Right renal pelvis (tissue), 4 donors: ENCODE results near the gene AKR1C3. TPM values are rescaled to one million over a fixed set of nuclear protein-coding genes. Genes with fewer than 3 reads are reported as not detected.
"Not testable (repeated sequence)": the region's sequence is repeated elsewhere in the genome, so short reads cannot be mapped to it uniquely, and the experiment has no call there.

Experiments
- DNase-seq, 4 donors: peaks; one replicate each; pipeline ENCODE4 v3.0.0-alpha.2; 2013; ENCODE audit warnings: low read depth in 4 of 4, low spot score in 3 of 4, missing footprints in 1 of 4
- polyA plus RNA-seq, 4 donors: library from polyadenylated mRNA; unstranded; fragments of 120-200 nt; gene quantifications; one replicate each; pipeline ENCODE4 v1.2.1, GENCODE V29; 2013; ENCODE audit not compliant: insufficient read length in 4 of 4

AKR1C3 gene
- polyA plus RNA-seq, 4 donors, result 59.0 to 81.7 (median 67.8) TPM

DNA sequence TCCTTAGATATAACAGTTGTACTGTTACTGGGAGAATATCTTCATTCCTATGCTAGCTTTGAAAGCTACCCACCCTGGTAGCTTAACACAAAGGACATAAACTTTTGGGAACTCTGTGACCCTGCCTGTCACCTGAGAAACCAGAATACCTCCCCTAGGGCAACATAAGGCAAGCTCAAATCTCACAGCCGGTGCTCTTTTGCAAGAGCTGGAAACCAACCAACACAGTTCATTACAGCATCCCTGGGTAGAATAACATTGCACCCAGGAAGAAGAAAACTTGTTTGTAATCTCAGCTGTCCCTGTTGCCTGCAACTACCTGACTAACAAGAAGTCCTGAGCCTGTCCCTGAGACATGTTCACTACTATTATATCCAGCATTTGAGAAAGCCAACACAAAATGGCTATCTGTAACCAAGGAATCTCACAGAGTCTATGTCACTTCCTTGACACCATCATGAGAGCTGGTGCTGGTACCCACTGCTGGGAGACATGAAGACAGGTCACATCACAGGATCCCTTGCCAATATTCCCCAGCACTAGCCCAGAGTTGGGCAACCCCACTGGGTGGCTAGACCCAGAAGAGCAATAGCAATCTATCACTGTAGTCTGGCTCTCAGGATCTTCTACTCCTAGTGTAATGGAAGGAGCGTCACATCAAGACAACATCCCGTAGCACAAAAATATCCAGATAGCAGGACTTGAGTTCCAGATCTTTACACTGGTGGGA is 31.3 kb downstream of the AKR1C3 start:
- DNase-seq, result no peak

DNA sequence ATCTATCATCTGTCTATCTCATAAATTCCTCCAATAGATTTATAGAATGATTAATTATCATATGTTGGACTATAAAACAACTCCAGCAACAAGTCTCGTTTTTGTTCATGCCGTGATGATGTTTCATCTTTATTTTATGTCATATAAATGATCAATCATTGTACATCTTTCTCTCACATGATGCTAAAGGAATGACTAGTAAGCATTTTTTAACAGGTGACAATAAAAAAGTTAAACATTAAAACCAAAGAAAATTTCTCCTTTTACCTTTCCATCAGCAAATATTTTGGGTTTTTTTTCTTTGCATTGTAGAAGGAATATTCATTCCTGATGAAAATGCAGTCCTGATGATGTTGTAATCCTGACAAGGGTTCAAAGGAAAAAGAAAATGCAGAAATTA is 41.4 kb downstream of the AKR1C3 start:
- no peak for DNase-seq

DNA sequence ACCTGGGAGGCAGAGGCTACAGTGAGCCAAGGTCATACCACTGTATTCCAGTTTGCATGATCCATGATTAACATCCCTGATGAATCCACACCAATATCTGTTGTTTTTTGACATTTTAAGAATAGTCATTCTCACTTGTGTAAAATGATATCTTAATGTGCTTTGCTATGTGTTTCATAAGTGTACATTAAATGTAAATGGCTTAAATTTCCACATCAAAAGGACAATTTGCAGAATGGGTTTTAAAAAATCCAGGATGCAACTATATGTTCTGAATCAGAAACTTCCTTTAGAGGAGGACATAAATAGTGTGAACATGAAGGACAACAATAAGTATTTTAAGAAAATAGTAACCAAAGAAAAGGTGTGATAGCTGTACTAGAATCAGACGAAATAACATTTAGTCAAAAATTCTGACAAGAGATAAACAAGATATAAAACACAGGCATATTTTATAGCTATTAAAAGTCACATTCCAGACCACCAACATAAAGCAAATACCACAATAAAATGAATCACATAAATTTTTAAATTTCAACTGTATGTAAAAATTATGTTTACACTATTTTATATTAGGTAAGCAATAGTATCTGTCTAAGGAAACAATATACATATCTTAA is 42.4 kb downstream of the AKR1C3 start:
- no peak for DNase-seq

DNA sequence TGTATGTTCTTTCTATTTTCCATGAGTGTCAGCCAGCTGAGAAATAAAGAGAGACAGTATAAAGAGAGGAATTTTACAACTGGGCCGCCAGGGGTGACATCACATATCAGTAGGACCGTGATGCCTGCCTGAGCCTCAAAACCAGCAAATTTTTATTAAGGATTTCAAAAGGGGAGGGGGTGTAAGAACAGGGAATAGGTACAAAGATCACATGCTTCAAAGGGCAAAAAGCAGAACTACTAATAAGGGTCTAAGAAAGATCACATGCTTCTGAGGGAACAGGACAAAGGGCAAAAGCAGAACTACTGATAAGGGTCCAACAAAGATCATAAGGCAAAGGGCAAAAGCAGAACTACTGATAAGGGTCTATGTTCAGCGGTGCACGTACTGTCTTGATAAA is 43.5 kb downstream of the AKR1C3 start:
- DNase-seq, result not testable (repeated sequence)

DNA sequence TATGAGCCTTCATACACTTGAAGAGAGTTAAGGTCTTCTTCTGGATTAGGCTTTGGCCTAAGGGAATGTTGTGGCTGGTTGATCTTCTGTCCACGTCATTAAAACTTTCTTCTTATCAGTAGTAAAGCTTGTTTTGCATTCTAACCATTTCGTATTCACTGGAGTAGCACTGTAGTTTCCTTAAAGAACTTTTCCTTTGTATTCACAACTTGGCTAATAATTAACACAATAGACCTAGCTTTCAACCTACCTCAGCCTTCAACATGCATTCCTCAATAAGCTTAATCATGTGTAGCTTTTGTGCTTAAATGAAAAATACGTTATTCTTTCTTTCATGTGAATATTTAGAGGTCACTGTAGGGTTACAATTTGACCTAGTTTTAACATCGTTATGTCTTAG is 48.0 kb downstream of the AKR1C3 start:
- DNase-seq, result peak in 1 of 4 donors; percentile 15

DNA sequence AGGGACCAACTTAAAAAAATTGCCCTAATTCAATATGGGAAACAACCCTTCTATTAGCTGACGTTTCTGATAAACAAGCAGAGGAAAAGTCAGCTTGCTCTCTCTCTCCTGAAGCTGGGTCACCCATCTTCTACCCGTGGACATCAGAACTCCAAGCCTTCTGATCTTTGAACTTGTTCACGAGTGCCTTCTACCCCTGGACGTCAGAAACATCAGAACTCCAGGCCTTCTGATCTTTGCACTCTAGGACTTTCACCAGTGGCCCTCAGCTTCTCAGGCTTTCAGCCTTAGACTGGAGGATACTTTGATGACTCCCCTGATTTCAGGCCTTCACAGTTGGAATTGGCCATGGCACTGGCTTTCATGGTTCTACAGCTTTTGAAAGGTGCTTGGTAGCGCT is 48.9 kb downstream of the AKR1C3 start:
- no peak for DNase-seq

DNA sequence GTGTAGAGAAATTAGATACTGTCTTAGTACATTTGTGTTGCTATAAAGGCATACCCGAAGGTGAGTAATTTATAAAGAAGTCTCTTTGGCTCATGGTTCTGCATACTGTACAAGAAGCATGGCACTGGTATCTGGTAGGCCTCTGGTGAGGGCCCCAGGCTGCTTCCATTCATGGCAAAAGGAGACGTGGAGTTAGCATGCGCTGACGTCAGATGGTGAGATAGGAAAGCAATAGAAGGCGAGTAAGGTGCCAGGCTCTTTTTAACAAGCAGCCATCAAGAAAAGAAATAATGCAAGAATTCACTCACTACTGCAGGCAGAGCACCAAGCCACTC is 52.7 kb downstream of the AKR1C3 start:
- DNase-seq, result no peak

DNA sequence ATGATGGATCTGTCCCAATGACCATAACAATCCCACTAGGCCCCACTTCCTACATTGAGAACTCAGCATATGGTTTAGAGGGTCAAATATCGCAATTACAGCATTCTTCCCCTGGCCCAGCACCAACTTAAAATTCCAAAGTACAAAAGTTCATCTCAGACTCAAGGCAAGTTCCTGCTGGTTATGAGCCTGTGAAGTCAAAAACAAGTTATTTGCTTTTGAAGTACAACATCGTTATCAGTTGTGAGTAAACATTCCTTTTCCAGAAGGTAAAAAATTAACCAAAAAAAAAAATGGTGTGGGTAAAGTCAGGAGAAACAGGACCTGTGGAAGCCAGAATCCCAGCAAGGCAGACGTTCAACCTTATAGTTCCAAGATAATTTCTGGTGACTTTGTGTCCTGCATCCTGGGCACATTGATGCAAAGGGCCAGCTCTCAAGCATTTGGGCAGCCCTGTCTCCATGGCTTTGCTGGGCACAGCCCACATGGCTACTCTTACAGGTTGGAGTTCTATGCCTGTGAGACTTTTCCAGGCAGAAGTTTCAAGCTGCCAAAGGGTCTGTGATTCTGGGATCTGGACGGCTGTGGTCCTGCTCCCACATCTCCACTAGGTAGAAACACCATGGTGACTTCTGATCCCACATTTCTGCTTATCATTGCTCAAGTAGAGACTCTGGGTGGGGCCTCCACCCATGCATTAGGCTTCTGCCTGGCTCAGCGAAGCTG is 53.2 kb downstream of the AKR1C3 start:
- DNase-seq, result no peak

DNA sequence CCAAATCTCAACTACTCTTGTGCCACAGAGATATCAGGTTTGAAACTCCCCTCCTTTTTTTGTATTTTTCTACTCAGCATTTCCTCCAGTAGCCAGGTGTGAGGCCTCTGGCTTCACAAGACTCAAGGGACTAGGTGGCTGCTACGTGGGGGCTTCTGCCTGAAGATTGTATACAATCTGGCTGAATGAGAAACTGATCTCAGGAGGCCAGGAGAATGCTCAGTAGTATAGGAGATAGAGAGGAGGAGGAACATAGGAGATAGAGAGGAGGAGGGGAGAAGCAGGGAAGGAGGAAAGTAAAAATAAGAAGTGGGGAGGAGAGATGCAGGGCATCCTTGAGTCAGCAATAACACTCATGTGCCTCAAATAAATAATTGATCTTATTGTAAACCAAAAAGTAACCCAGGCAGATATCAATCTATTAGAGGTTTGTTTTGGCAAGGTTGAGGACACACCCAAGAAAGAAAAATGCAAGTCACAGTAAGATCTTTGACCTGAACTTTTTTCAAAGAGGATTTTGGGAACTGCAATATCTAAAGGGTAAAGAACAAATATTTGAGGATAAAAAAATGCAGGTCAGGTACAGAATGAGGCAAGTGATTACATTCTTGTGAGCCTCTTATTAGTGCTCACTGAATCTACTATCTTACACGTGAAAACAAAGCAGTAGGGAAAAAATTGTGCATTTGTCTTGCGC is 53.9 kb downstream of the AKR1C3 start:
- DNase-seq, result no peak

DNA sequence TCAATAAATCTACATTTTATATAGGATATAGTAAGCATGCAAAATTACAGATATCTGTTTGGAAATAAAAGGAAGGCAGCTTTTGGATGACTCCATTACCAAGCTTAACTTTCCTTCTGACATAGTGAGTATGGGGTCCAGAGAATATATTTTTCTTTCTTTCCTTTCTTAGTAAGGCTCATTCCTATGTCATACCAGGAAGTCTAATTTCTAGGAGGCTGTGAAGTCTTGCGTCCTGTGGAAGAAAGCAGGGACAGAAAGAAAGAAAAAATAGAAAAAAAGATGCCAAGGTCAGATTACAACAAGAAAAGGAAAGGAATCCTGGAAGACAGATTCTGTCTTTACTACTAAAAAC is 54.4 kb downstream of the AKR1C3 start:
- DNase-seq, result no peak

DNA sequence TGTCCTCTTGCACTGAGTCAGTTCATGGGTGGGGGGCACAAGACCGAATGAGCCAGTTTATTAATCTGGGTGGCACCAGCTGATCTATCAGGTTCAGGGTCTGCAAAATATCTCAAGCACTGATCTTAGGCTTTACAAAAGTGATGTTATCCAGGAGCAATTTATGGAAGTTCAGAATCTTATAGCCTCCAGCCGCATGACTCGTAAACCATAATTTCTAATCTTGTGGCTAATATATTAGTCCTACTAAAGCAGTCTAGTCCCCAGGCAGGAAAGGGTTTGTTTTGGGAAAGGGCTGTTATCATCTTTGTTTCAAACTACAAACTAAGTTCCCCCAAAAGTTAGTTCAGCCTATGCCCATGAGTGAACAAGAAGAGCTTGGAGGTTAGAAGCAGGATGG is 56.9 kb downstream of the AKR1C3 start:
- DNase-seq, result no peak

DNA sequence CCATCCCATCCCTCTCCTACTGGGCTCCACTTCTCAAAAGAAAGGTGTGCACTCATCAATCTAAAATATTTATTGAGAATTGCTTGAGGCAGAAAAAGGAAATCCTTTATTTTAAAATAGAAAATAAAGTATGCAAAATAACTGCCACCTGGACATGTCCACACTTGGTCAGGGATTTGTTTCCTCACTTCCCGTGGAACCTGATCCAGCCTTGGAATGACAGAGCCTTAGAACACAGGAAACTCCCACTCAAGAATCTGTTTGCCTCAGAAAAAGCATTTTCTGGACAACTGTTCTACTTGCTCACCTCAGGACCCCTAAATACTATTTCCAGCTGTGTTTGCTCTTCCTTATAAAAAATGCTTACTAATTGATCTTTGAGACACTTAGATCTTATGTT is 61.7 kb downstream of the AKR1C3 start:
- no peak for DNase-seq

Other genes with a start within 250 kb of the AKR1C3 start
- gene AKR1C1, start 131.0 kb upstream of the AKR1C3 start, polyA plus RNA-seq, result 10 to 100 TPM; 10.2 to 14.0 (median 11.9) TPM
- gene AKR1C2, start 90.6 kb upstream of the AKR1C3 start, polyA plus RNA-seq, result 10 to 100 TPM in 1 of 4 donors, 1 to 10 TPM in 3; 5.9 to 11.4 (median 8.0) TPM
- gene AKR1C8, start 90.7 kb downstream of the AKR1C3 start, polyA plus RNA-seq, result under 1 TPM; 0.13 to 0.64 (median 0.27) TPM
- not detected for gene AKR1C4, start 102.4 kb downstream of the AKR1C3 start, polyA plus RNA-seq